WTC11 (cell line): ENCODE results near the gene ELN.

Experiments used
- ATF1 ChIP-seq: sonication (generic); formaldehyde crosslinking; IDR thresholded peaks from 2 replicates; pipeline ENCODE4 v1.8.1; 2023; ENCODE audit warnings: mild to moderate bottlenecking, moderate library complexity, missing genetic modification reagents
- CTCF ChIP-seq: fragments of 200-600 bp; IDR thresholded peaks from 2 replicates; pipeline ENCODE4 v1.8.0; 2022; ENCODE audit warnings: antibody characterized with exemption
- ESRRA ChIP-seq: sonication (generic); formaldehyde crosslinking; IDR thresholded peaks from 2 replicates; pipeline ENCODE4 v1.8.1; 2022; ENCODE audit warnings: mild to moderate bottlenecking, missing genetic modification reagents, borderline replicate concordance
- KAT7 ChIP-seq: sonication (generic); formaldehyde crosslinking; IDR thresholded peaks from 2 replicates; pipeline ENCODE4 v1.8.1; 2023; ENCODE audit warnings: missing genetic modification reagents, mild to moderate bottlenecking, borderline replicate concordance
- MAX ChIP-seq: sonication (generic); formaldehyde crosslinking; IDR thresholded peaks from 2 replicates; pipeline ENCODE4 v1.8.0; 2022; ENCODE audit warnings: mild to moderate bottlenecking, missing genetic modification reagents
- MXD4 ChIP-seq: fragments of 250-450 bp; sonication (Bioruptor Pico); IDR thresholded peaks from 2 replicates; pipeline ENCODE4 v1.8.0; 2021; ENCODE audit warnings: mild to moderate bottlenecking, moderate library complexity, borderline replicate concordance
- PRRX2 ChIP-seq: fragments of 250-450 bp; sonication (Bioruptor Pico); IDR thresholded peaks from 2 replicates; pipeline ENCODE4 v1.8.0; 2021; ENCODE audit warnings: mild to moderate bottlenecking
- TEAD4 ChIP-seq: sonication (generic); formaldehyde crosslinking; IDR thresholded peaks from 2 replicates; pipeline ENCODE4 v1.8.0; 2022; ENCODE audit warnings: mild to moderate bottlenecking, missing genetic modification reagents
- USF1 ChIP-seq: sonication (generic); formaldehyde crosslinking; IDR thresholded peaks from 2 replicates; pipeline ENCODE4 v1.8.0; 2022; ENCODE audit warnings: mild to moderate bottlenecking, missing genetic modification reagents

- TF ChIP-seq CTCF (no peak), ESRRA (CRISPR knock-in tag) (no peak), PRRX2 (CRISPR knock-in tag) (no peak), ATF1 (CRISPR knock-in tag) (no peak), USF1 (CRISPR knock-in tag) (no peak), MXD4 (CRISPR knock-in tag) (no peak), KAT7 (CRISPR knock-in tag) (no peak), TEAD4 (CRISPR knock-in tag) (no peak), MAX (CRISPR knock-in tag) (no peak)
These were observed 10.4 kb downstream of the ELN start for GRCh38 chr7:74038194-74038961.
